K562 (cell line): Measurements from ENCODE around the gene GGNBP2. TPM values are rescaled to one million over a fixed set of nuclear protein-coding genes. Genes with fewer than 3 reads are reported as not detected.

Experiments
- ASH1L ChIP-seq: fragments of 450-650 bp; IDR thresholded peaks from 2 replicates; pipeline ENCODE4 v1.6.1; 2018; ENCODE audit warnings: borderline replicate concordance, mild to moderate bottlenecking, low read depth; ENCODE audit not compliant: partially characterized antibody
- ATF6 ChIP-seq: sonication (generic); formaldehyde crosslinking; IDR thresholded peaks from 2 replicates; pipeline ENCODE4 v1.4.0; 2020; ENCODE audit warnings: mild to moderate bottlenecking, missing genetic modification reagents
- DDX20 ChIP-seq: fragments of 450-650 bp; IDR thresholded peaks from 2 replicates; pipeline ENCODE4 v1.6.1; 2016; ENCODE audit warnings: missing genetic modification characterization, low read depth, mild to moderate bottlenecking, missing compliant biosample characterization, moderate library complexity
- ELF2 ChIP-seq: fragments of 250-450 bp; sonication (Bioruptor Pico); IDR thresholded peaks from 2 replicates; pipeline ENCODE4 v1.5.0; 2021; ENCODE audit warnings: mild to moderate bottlenecking
- GABPB1 ChIP-seq: sonication (generic); formaldehyde crosslinking; IDR thresholded peaks from 2 replicates; pipeline ENCODE4 v1.8.0; 2022; ENCODE audit warnings: mild to moderate bottlenecking, missing genetic modification reagents
- HDGF ChIP-seq: fragments of 450-650 bp; IDR thresholded peaks from 2 replicates; pipeline ENCODE4 v1.6.1; 2016
- HOXB6 ChIP-seq: fragments of 250-450 bp; sonication (Bioruptor Pico); IDR thresholded peaks from 2 replicates; pipeline ENCODE4 v1.5.1; 2022; ENCODE audit warnings: mild to moderate bottlenecking, borderline replicate concordance
- IFI16 ChIP-seq: fragments of 250-450 bp; sonication (Bioruptor Pico); IDR thresholded peaks from 2 replicates; pipeline ENCODE4 v2.1.2; 2022; ENCODE audit warnings: mild to moderate bottlenecking, inconsistent platforms
- KHSRP ChIP-seq: fragments of 450-650 bp; IDR thresholded peaks from 2 replicates; pipeline ENCODE4 v1.6.1; 2017
- KLF16 ChIP-seq: IDR thresholded peaks from 2 replicates; pipeline ENCODE4 v1.6.1; 2016; ENCODE audit warnings: antibody characterized with exemption
- LCOR ChIP-seq: sonication (generic); formaldehyde crosslinking; IDR thresholded peaks from 2 replicates; pipeline ENCODE4 v1.8.0; 2022; ENCODE audit warnings: mild to moderate bottlenecking, missing genetic modification reagents
- MAX ChIP-seq: sonication (generic); formaldehyde crosslinking; IDR thresholded peaks from 2 replicates; pipeline ENCODE4 v1.9.0; 2022; ENCODE audit warnings: mild to moderate bottlenecking, missing genetic modification reagents
- MYBL2 ChIP-seq, 2 experiments: fragments of 450-650 bp in 1 of 2; sonication (generic) in 1 of 2; formaldehyde crosslinking in 1 of 2; IDR thresholded peaks; 2 replicates each; pipeline versions ENCODE4 v1.6.1 to v1.8.1; 2017 to 2022; ENCODE audit warnings: borderline replicate concordance in 1 of 2, inconsistent platforms in 1 of 2, low read depth in 1 of 2, mild to moderate bottlenecking in 1 of 2, missing genetic modification reagents in 1 of 2, moderate library complexity in 1 of 2
- NONO ChIP-seq, 2 experiments: fragments of 200-400 bp in 1 of 2; fragments of 450-650 bp in 1 of 2; formaldehyde crosslinking in 1 of 2; IDR thresholded peaks; 2 replicates each; pipeline ENCODE4 v1.6.1; 2017; ENCODE audit warnings: low read depth in 2 of 2, mild to moderate bottlenecking in 2 of 2, moderate library complexity in 2 of 2, low read length in 1 of 2
- STAT5B ChIP-seq: fragments of 250-450 bp; sonication (Bioruptor Pico); IDR thresholded peaks from 2 replicates; pipeline ENCODE4 v1.8.0; 2021; ENCODE audit warnings: mild to moderate bottlenecking, inconsistent platforms
- ZFP30 ChIP-seq: fragments of 250-450 bp; sonication (Bioruptor Pico); IDR thresholded peaks from 2 replicates; pipeline ENCODE4 v1.8.0; 2022; ENCODE audit warnings: moderate library complexity, mild to moderate bottlenecking, inconsistent platforms, borderline replicate concordance
- ZKSCAN8 ChIP-seq: fragments of 200-800 bp; sonication (Bioruptor generic); IDR thresholded peaks from 2 replicates; pipeline ENCODE4 v1.6.1; 2016; ENCODE audit warnings: missing genetic modification characterization, missing compliant biosample characterization
- ZNF23 ChIP-seq: fragments of 250-450 bp; sonication (Bioruptor Pico); IDR thresholded peaks from 2 replicates; pipeline ENCODE4 v1.4.0; 2020; ENCODE audit warnings: mild to moderate bottlenecking
- ZNF324 ChIP-seq: fragments of 250-450 bp; sonication (Bioruptor Pico); IDR thresholded peaks from 2 replicates; pipeline ENCODE4 v1.4.0; 2020; ENCODE audit warnings: mild to moderate bottlenecking
- ZNF668 ChIP-seq: fragments of 250-450 bp; sonication (Bioruptor Pico); IDR thresholded peaks from 2 replicates; pipeline ENCODE4 v1.8.0; 2022; ENCODE audit warnings: mild to moderate bottlenecking, inconsistent platforms
- ZNF764 ChIP-seq: fragments of 250-450 bp; sonication (Bioruptor Pico); IDR thresholded peaks from 2 replicates; pipeline ENCODE4 v1.4.0; 2020; ENCODE audit warnings: low read depth, mild to moderate bottlenecking, moderate library complexity
- polyA plus RNA-seq, 8 experiments: library from polyadenylated mRNA; depleted of rRNA in 4 of 8; stranded (reverse) in 5 of 8; unstranded in 3 of 8; fragments of >200 nt; fragmentation: Nextera tagmentation in 2 of 8; fragmentation: Illumina TruSeq in 1 of 8; extraction: Ambion mirVana in 2 of 8; extraction: Trizol in 1 of 8; gene quantifications; 2 replicates each; pipeline versions ENCODE4 v1.2.1 to v1.2.3, GENCODE V29; 2011 to 2014; ENCODE audit warnings: inconsistent platforms in 1 of 8, missing spikeins in 1 of 8
- total RNA-seq, 7 experiments: library from RNA; depleted of rRNA in 6 of 7; stranded (reverse); fragments of >200 nt in 6 of 7; fragmentation: Illumina TruSeq in 2 of 7; extraction: Trizol in 2 of 7; gene quantifications; 2 replicates each; pipeline versions ENCODE4 v1.2.1 to v1.2.3, GENCODE V29; 2011 to 2021; ENCODE audit warnings: low replicate concordance in 1 of 7
- TF ChIP-seq, protein P1 (sequence below): sonication (generic); formaldehyde crosslinking; IDR thresholded peaks from 2 replicates; pipeline ENCODE4 v1.8.1; 2023; ENCODE audit warnings: missing genetic modification reagents, mild to moderate bottlenecking, borderline replicate concordance

The GGNBP2 gene
- total and polyA plus RNA-seq, 9 of the 15 experiments (the other 6 are each of a cell fraction or from before 2014, with no cell fraction given): 35.7 to 96.6 (median 64.1) TPM

- TF ChIP-seq NONO (IDR thresholded peaks at IDR 0.05; ENCODE audit: low read depth in 2 of 2, low read length in 1 of 2) (0 out of 4 replicates have a peak, but pooled peaks of 1 of the 2 experiments have one; percentile 46), ZNF764 (no peak), IFI16 (CRISPR knock-in tag) (no peak), ZFP30 (CRISPR knock-in tag) (no peak), LCOR (CRISPR knock-in tag) (no peak), ATF6 (CRISPR knock-in tag) (0 out of 2 replicates have a peak, but pooled peaks have one; percentile 68), MYBL2 (IDR thresholded peaks at IDR 0.05; ENCODE audit: low read depth) (no peak), MYBL2 (CRISPR knock-in tag; IDR thresholded peaks at IDR 0.05; ENCODE audit: borderline replicate concordance) (no peak), ZNF668 (CRISPR knock-in tag) (no peak), DDX20 (no peak), KLF16 (no peak), GABPB1 (CRISPR knock-in tag) (peak; percentile 80; the same call in 1 of the 2 replicates), ZNF324 (CRISPR knock-in tag) (no peak), KHSRP (no peak), ASH1L (peak; percentile 41), ZKSCAN8 (CRISPR knock-in tag) (no peak), HDGF (no peak), ZNF23 (CRISPR knock-in tag) (no peak), STAT5B (CRISPR knock-in tag) (no peak), ELF2 (CRISPR knock-in tag) (peak; percentile 99), HOXB6 (CRISPR knock-in tag) (no peak), MAX (CRISPR knock-in tag) (peak; percentile 87)
- TF ChIP-seq, protein P1, sequence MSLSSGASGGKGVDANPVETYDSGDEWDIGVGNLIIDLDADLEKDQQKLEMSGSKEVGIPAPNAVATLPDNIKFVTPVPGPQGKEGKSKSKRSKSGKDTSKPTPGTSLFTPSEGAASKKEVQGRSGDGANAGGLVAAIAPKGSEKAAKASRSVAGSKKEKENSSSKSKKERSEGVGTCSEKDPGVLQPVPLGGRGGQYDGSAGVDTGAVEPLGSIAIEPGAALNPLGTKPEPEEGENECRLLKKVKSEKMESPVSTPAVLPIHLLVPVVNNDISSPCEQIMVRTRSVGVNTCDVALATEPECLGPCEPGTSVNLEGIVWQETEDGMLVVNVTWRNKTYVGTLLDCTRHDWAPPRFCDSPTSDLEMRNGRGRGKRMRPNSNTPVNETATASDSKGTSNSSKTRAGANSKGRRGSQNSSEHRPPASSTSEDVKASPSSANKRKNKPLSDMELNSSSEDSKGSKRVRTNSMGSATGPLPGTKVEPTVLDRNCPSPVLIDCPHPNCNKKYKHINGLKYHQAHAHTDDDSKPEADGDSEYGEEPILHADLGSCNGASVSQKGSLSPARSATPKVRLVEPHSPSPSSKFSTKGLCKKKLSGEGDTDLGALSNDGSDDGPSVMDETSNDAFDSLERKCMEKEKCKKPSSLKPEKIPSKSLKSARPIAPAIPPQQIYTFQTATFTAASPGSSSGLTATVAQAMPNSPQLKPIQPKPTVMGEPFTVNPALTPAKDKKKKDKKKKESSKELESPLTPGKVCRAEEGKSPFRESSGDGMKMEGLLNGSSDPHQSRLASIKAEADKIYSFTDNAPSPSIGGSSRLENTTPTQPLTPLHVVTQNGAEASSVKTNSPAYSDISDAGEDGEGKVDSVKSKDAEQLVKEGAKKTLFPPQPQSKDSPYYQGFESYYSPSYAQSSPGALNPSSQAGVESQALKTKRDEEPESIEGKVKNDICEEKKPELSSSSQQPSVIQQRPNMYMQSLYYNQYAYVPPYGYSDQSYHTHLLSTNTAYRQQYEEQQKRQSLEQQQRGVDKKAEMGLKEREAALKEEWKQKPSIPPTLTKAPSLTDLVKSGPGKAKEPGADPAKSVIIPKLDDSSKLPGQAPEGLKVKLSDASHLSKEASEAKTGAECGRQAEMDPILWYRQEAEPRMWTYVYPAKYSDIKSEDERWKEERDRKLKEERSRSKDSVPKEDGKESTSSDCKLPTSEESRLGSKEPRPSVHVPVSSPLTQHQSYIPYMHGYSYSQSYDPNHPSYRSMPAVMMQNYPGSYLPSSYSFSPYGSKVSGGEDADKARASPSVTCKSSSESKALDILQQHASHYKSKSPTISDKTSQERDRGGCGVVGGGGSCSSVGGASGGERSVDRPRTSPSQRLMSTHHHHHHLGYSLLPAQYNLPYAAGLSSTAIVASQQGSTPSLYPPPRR: no peak
Observed at GRCh38 chr17:36601303-36602029, 56.7 kb downstream of the GGNBP2 start, which contains the start of gene MRM1 (continued).
